ENCODE data around the gene SH3PXD2A. TPM values are rescaled to one million over a fixed set of nuclear protein-coding genes. Genes with fewer than 3 reads are reported as not detected.

The SH3PXD2A gene
- total RNA-seq, 1 donor: 29.0 TPM

- peaks cover 24% of the 10 kb centered on the region for H3K36me3 ChIP-seq (ENCODE audit: insufficient read depth, low read length)
- no peaks in the 10 kb centered on the region for H4K20me1 ChIP-seq (ENCODE audit: insufficient read depth, low read length)
- no peaks in the 10 kb centered on the region for H3K79me2 ChIP-seq (ENCODE audit: insufficient read depth, low read length)
- no peak for TF ChIP-seq CTCF (IDR thresholded peaks at IDR 0.05; ENCODE audit: extremely low read depth, low read depth, low read length)
- H3K27me3 ChIP-seq (ENCODE audit: insufficient read depth, low read length): no peaks in the 10 kb centered on the region
- no peak overlapping the region for H3K4me3 ChIP-seq (ENCODE audit: insufficient read depth, low read length)
- H3K27ac ChIP-seq (ENCODE audit: low read depth, low read length): no peak overlapping the region
- no peaks in the 10 kb centered on the region for H3K9me3 ChIP-seq (ENCODE audit: low read depth, low read length)
- no peak for DNase-seq (ENCODE audit: insufficient read length, low spot score, missing footprints)
- peaks cover 44% of the 10 kb centered on the region for H3K4me1 ChIP-seq (ENCODE audit: insufficient read depth, low read length)
- no peak overlapping the region for H2AFZ ChIP-seq (ENCODE audit: low read length)
- no peak overlapping the region for H3K4me2 ChIP-seq (ENCODE audit: insufficient read depth, low read length)
These were observed 36.8 kb upstream of the SH3PXD2A start for GRCh38 chr10:103892181-103892580.

GRCh38 chr10:103890688-103891087 lies 35.3 kb upstream of the SH3PXD2A start:
- TF ChIP-seq CTCF (IDR thresholded peaks at IDR 0.05; ENCODE audit: extremely low read depth, low read depth, low read length): no peak
- peaks cover 27% of the 10 kb centered on the region for H3K36me3 ChIP-seq (ENCODE audit: insufficient read depth, low read length)
- H3K9me3 ChIP-seq (ENCODE audit: low read depth, low read length): no peaks in the 10 kb centered on the region
- no peaks in the 10 kb centered on the region for H3K79me2 ChIP-seq (ENCODE audit: insufficient read depth, low read length)
- H3K27me3 ChIP-seq (ENCODE audit: insufficient read depth, low read length): no peaks in the 10 kb centered on the region
- H3K4me1 ChIP-seq (ENCODE audit: insufficient read depth, low read length): peaks cover 41% of the 10 kb centered on the region
- DNase-seq (ENCODE audit: insufficient read length, low spot score, missing footprints): no peak
- no peak overlapping the region for H3K4me2 ChIP-seq (ENCODE audit: insufficient read depth, low read length)
- H2AFZ ChIP-seq (ENCODE audit: low read length): no peak overlapping the region
- H3K27ac ChIP-seq (ENCODE audit: low read depth, low read length): no peak overlapping the region
- no peaks in the 10 kb centered on the region for H4K20me1 ChIP-seq (ENCODE audit: insufficient read depth, low read length)
- H3K4me3 ChIP-seq (ENCODE audit: insufficient read depth, low read length): no peak overlapping the region

GRCh38 chr10:103890194-103890658 lies 34.9 kb upstream of the SH3PXD2A start:
- no peaks in the 10 kb centered on the region for H3K79me2 ChIP-seq (ENCODE audit: insufficient read depth, low read length)
- no peak for TF ChIP-seq CTCF (IDR thresholded peaks at IDR 0.05; ENCODE audit: extremely low read depth, low read depth, low read length)
- no peaks in the 10 kb centered on the region for H4K20me1 ChIP-seq (ENCODE audit: insufficient read depth, low read length)
- DNase-seq (ENCODE audit: insufficient read length, low spot score, missing footprints): no peak
- H3K4me1 ChIP-seq (ENCODE audit: insufficient read depth, low read length): peaks cover 41% of the 10 kb centered on the region
- no peak overlapping the region for H3K27ac ChIP-seq (ENCODE audit: low read depth, low read length)
- H3K36me3 ChIP-seq (ENCODE audit: insufficient read depth, low read length): peaks cover 27% of the 10 kb centered on the region
- no peaks in the 10 kb centered on the region for H3K9me3 ChIP-seq (ENCODE audit: low read depth, low read length)
- H3K27me3 ChIP-seq (ENCODE audit: insufficient read depth, low read length): no peaks in the 10 kb centered on the region
- H3K4me2 ChIP-seq (ENCODE audit: insufficient read depth, low read length): no peak overlapping the region
- H2AFZ ChIP-seq (ENCODE audit: low read length): no peak overlapping the region
- no peak overlapping the region for H3K4me3 ChIP-seq (ENCODE audit: insufficient read depth, low read length)

GRCh38 chr10:103889121-103889720 lies 33.8 kb upstream of the SH3PXD2A start:
- no peaks in the 10 kb centered on the region for H3K79me2 ChIP-seq (ENCODE audit: insufficient read depth, low read length)
- no peak overlapping the region for H3K4me2 ChIP-seq (ENCODE audit: insufficient read depth, low read length)
- H3K36me3 ChIP-seq (ENCODE audit: insufficient read depth, low read length): peaks cover 27% of the 10 kb centered on the region
- DNase-seq (ENCODE audit: insufficient read length, low spot score, missing footprints): no peak
- no peak overlapping the region for H3K4me3 ChIP-seq (ENCODE audit: insufficient read depth, low read length)
- H4K20me1 ChIP-seq (ENCODE audit: insufficient read depth, low read length): no peaks in the 10 kb centered on the region
- peaks cover 36% of the 10 kb centered on the region for H3K4me1 ChIP-seq (ENCODE audit: insufficient read depth, low read length)
- no peak overlapping the region for H2AFZ ChIP-seq (ENCODE audit: low read length)
- H3K27ac ChIP-seq (ENCODE audit: low read depth, low read length): peak overlapping the region; percentile 73
- no peak for TF ChIP-seq CTCF (IDR thresholded peaks at IDR 0.05; ENCODE audit: extremely low read depth, low read depth, low read length)
- no peaks in the 10 kb centered on the region for H3K27me3 ChIP-seq (ENCODE audit: insufficient read depth, low read length)
- no peaks in the 10 kb centered on the region for H3K9me3 ChIP-seq (ENCODE audit: low read depth, low read length)
